Endothelial cell of umbilical vein (primary cell): ENCODE results near the gene GNAQ. TPM values are rescaled to one million over a fixed set of nuclear protein-coding genes. Genes with fewer than 3 reads are reported as not detected.

ENCODE experiments used
- BruUV-seq: library from RNA; stranded (reverse); fragments of 400-500 nt; replicated peaks from 2 replicates; lab custom pipeline; 2021; lab: Mats Ljungman, UMichigan
- CTCF ChIA-PET: fragments of 300-600, 350-600 bp; sonication (Branson Sonifier 250); formaldehyde crosslinking; loops from one replicate; lab custom pipeline; 2021; ENCODE audit warnings: antibody characterized with exemption, inconsistent platforms; lab: Charles Lee
- POLR2A ChIA-PET: fragments of 300-600, 350-600 bp; sonication (Branson Sonifier 250); formaldehyde crosslinking; loops from one replicate; lab custom pipeline; 2021; ENCODE audit warnings: antibody characterized with exemption, inconsistent platforms; lab: Charles Lee
- DNase-seq: peaks from one replicate; pipeline ENCODE4 v3.0.0-alpha.2; 2011; ENCODE audit warnings: low read depth, low spot score
- FAIRE-seq: peaks from 2 replicates; lab custom pipeline; 2011; peaks lifted over from hg19 to GRCh38; lab: Jason Lieb, UNC
- H2AFZ ChIP-seq: 2 replicates; pipeline ENCODE4 v1.6.0; 2012; ENCODE audit warnings: low read depth, low read length, control low read depth, inconsistent platforms
- H3K27ac ChIP-seq: 2 replicates; pipeline ENCODE4 v1.5.1; 2011; ENCODE audit warnings: low read depth, mild to moderate bottlenecking, control low read depth, low read length, moderate library complexity; ENCODE audit not compliant: insufficient read depth
- H3K27me3 ChIP-seq, 2 experiments: 2 replicates each; pipeline versions ENCODE4 v1.6.0 to v1.6.1; 2011; ENCODE audit warnings: low read length in 2 of 2, mixed read lengths in 1 of 2; ENCODE audit not compliant: control insufficient read depth in 2 of 2, insufficient read depth in 2 of 2
- H3K36me3 ChIP-seq, 2 experiments: 2 replicates in 1 of 2; 3 replicates in 1 of 2; pipeline ENCODE4 v1.5.1; 2011; ENCODE audit warnings: low read length in 2 of 2, mild to moderate bottlenecking in 1 of 2, moderate library complexity in 1 of 2; ENCODE audit not compliant: control insufficient read depth in 2 of 2, insufficient read depth in 2 of 2; ENCODE audit errors: extremely low read depth in 1 of 2
- H3K4me1 ChIP-seq: 3 replicates; pipeline ENCODE4 v1.5.1; 2011; ENCODE audit warnings: mild to moderate bottlenecking, low read length; ENCODE audit not compliant: control insufficient read depth, insufficient read depth; ENCODE audit errors: extremely low read depth
- H3K4me2 ChIP-seq: 2 replicates; pipeline ENCODE4 v1.6.1; 2011; ENCODE audit warnings: low read length, control low read depth, mixed read lengths; ENCODE audit not compliant: insufficient read depth
- H3K4me3 ChIP-seq, 3 experiments: fragments of 200-600 bp in 1 of 3; sonication (generic), shearing (Covaris generic) in 1 of 3; replicated peaks in 1 of 3; 2 replicates each; pipeline ENCODE4 v1.5.1; 2011 to 2016; ENCODE audit warnings: control low read depth in 3 of 3, low read length in 3 of 3, mild to moderate bottlenecking in 2 of 3, inconsistent platforms in 1 of 3, low read depth in 1 of 3, moderate library complexity in 1 of 3; ENCODE audit not compliant: insufficient read depth in 1 of 3
- H3K79me2 ChIP-seq: 2 replicates; pipeline ENCODE4 v1.6.0; 2012; ENCODE audit warnings: low read length, inconsistent platforms; ENCODE audit not compliant: control insufficient read depth, insufficient read depth
- H3K9ac ChIP-seq: replicated peaks from 2 replicates; pipeline ENCODE3; 2011; ENCODE audit warnings: low read length, control low read depth; ENCODE audit not compliant: insufficient read depth; ENCODE audit errors: extremely low read depth
- H3K9me1 ChIP-seq: replicated peaks from 3 replicates; pipeline ENCODE4 v1.6.0; 2011; ENCODE audit warnings: mild to moderate bottlenecking, low read length; ENCODE audit not compliant: control insufficient read depth, insufficient read depth; ENCODE audit errors: extremely low read depth
- H3K9me3 ChIP-seq: replicated peaks from 2 replicates; pipeline ENCODE4 v1.5.1; 2012; ENCODE audit warnings: low read length, inconsistent platforms; ENCODE audit not compliant: control insufficient read depth, insufficient read depth
- H4K20me1 ChIP-seq: replicated peaks from 2 replicates; pipeline ENCODE3; 2011; ENCODE audit warnings: mild to moderate bottlenecking, low read length; ENCODE audit not compliant: control insufficient read depth, insufficient read depth; ENCODE audit errors: extremely low read depth
- EZH2 ChIP-seq: IDR thresholded peaks from 2 replicates; pipeline ENCODE4 v1.6.1; 2012; ENCODE audit warnings: borderline replicate concordance, low read depth, mild to moderate bottlenecking, moderate library complexity, low read length, inconsistent platforms; ENCODE audit not compliant: severe bottlenecking
- FOS ChIP-seq: IDR thresholded peaks from 2 replicates; pipeline ENCODE4 v1.6.1; 2011; ENCODE audit warnings: mild to moderate bottlenecking, low read length, moderate library complexity, borderline replicate concordance; ENCODE audit not compliant: insufficient read depth
- GATA2 ChIP-seq: IDR thresholded peaks from 2 replicates; pipeline ENCODE4 v1.7.0; 2011; ENCODE audit warnings: low read depth, mild to moderate bottlenecking, moderate library complexity, mixed read lengths, low read length; ENCODE audit not compliant: insufficient read length, insufficient read depth
- JUN ChIP-seq: IDR thresholded peaks from 2 replicates; pipeline ENCODE4 v1.6.1; 2011; ENCODE audit warnings: borderline replicate concordance, low read depth; ENCODE audit not compliant: insufficient read length, insufficient read depth
- MAX ChIP-seq: IDR thresholded peaks from 2 replicates; pipeline ENCODE4 v1.6.1; 2011; ENCODE audit not compliant: insufficient read depth, insufficient read length
- MYC ChIP-seq: IDR thresholded peaks from one replicate; pipeline ENCODE4 v1.6.1; 2011; ENCODE audit warnings: mild to moderate bottlenecking, low read depth, low read length
- POLR2A ChIP-seq: IDR thresholded peaks from 2 replicates; pipeline ENCODE4 v1.6.1; 2012; ENCODE audit warnings: low read depth, mild to moderate bottlenecking, control low read depth, low read length
- POLR2AphosphoS5 ChIP-seq: IDR thresholded peaks from 2 replicates; pipeline ENCODE4 v1.6.1; 2012; ENCODE audit warnings: low read depth, mild to moderate bottlenecking, control low read depth, low read length, moderate library complexity; ENCODE audit not compliant: insufficient read depth
- dilution Hi-C: fragments of 300-500 bp; cut with MboI; formaldehyde crosslinking; loops from one replicate; pipeline ENCODE4 v1.15.0; 2019; ENCODE audit warnings: low sequenced_read_pairs; ENCODE audit not compliant: extremely low pct_ligation_motif_present
- intact Hi-C: fragments of 100-400 bp; cut with micrococcal nuclease; formaldehyde crosslinking; loops from one replicate; pipeline ENCODE4 v1.10.0; 2022
- polyA plus RNA-seq, 4 experiments: library from polyadenylated mRNA; depleted of rRNA in 3 of 4; stranded (reverse) in 3 of 4; unstranded in 1 of 4; fragments of >200 nt; gene quantifications; 2 replicates each; pipeline versions ENCODE4 v1.2.1 to v1.2.3, GENCODE V29; 2011 to 2012; ENCODE audit warnings: missing spikeins in 1 of 4
- total RNA-seq: library from RNA; stranded (reverse); gene quantifications from 2 replicates; pipeline ENCODE4 v1.2.3, GENCODE V29; 2021
- TF ChIP-seq, protein P1 (sequence below), 2 donors: IDR thresholded peaks; 1 replicate in 1 of 2; 2 replicates in 1 of 2; pipeline ENCODE4 v1.5.1; 2011; ENCODE audit warnings: low read length in 2 of 2, mild to moderate bottlenecking in 2 of 2, moderate library complexity in 2 of 2, control low read depth in 1 of 2, inconsistent platforms in 1 of 2, low read depth in 1 of 2; ENCODE audit not compliant: insufficient read depth in 1 of 2; ENCODE audit errors: extremely low read depth in 1 of 2

Gene GNAQ
- total and polyA plus RNA-seq, 2 donors (not counting 3 experiments of a cell fraction or from before 2014, with no cell fraction given), result 26.1 to 67.3 TPM

GRCh38 chr9:77883133-77883532 is 148.5 kb downstream of the GNAQ start:
- no TSS peak for BruUV-seq
- Histone ChIP-seq H3K9ac (no peak overlapping the region), H3K79me2 (peaks cover 17% of the 10 kb centered on the region), H3K4me1 (peaks cover 4% of the 10 kb centered on the region), H3K9me1 (no peaks in the 10 kb centered on the region), H3K4me2 (no peak overlapping the region), H3K4me3 (no peak overlapping the region), H3K27ac (no peak overlapping the region), H3K9me3 (no peaks in the 10 kb centered on the region), H3K27me3 (no peaks in the 10 kb centered on the region), H2AFZ (no peak overlapping the region), H3K36me3 (no peaks in the 10 kb centered on the region), H4K20me1 (peaks cover 2% of the 10 kb centered on the region)
- ChIA-PET CTCF (interaction anchor here (0.7 to 1.4 kb wide), 2 partner anchors 24 to 426 kb away, joined by 3 read pairs; no protein-coding TSS in a partner anchor), POLR2A (no interaction called here)
- FAIRE-seq, result no peak
- DNase-seq, result no peak
- TF ChIP-seq MAX, result no peak
- TF ChIP-seq JUN, result no peak
- TF ChIP-seq MYC, result no peak
- no peak for TF ChIP-seq POLR2AphosphoS5
- TF ChIP-seq, protein P1, sequence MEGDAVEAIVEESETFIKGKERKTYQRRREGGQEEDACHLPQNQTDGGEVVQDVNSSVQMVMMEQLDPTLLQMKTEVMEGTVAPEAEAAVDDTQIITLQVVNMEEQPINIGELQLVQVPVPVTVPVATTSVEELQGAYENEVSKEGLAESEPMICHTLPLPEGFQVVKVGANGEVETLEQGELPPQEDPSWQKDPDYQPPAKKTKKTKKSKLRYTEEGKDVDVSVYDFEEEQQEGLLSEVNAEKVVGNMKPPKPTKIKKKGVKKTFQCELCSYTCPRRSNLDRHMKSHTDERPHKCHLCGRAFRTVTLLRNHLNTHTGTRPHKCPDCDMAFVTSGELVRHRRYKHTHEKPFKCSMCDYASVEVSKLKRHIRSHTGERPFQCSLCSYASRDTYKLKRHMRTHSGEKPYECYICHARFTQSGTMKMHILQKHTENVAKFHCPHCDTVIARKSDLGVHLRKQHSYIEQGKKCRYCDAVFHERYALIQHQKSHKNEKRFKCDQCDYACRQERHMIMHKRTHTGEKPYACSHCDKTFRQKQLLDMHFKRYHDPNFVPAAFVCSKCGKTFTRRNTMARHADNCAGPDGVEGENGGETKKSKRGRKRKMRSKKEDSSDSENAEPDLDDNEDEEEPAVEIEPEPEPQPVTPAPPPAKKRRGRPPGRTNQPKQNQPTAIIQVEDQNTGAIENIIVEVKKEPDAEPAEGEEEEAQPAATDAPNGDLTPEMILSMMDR (IDR thresholded peaks at IDR 0.05; ENCODE audit: extremely low read depth in 1 of 2, insufficient read depth in 1 of 2, low read depth in 1 of 2, low read length in 2 of 2), result no peak
- TF ChIP-seq POLR2A, result no peak
- no peak for TF ChIP-seq FOS
- TF ChIP-seq GATA2, result no peak
- TF ChIP-seq EZH2, result no peak
- intact Hi-C loops, result no loop called here
- dilution Hi-C loops, result no loop called here
